ENCODE data around the gene ELAVL2. TPM values are rescaled to one million over a fixed set of nuclear protein-coding genes. Genes with fewer than 3 reads are reported as not detected.

ELAVL2 gene
- total RNA-seq, 1 experiment from 2014 or later, result not detected

DNA sequence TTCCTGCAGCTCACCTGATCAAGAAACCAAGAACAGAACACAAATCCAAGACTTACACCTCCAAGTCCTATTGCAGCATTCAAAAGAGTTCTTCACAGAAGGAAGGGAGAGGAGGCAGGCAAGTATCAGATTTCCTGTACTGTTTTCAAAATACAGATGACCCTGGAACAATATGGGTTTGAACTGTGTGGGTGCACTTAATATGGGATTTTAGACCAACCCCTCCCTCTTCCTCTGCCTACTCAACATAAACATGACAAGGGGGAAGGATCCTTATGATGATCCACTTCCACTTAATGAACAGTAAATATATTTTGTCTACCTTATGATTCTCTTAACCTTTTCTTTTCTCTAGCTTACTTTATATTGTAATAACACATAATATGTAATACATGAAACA is 104.6 kb downstream of the ELAVL2 start:
- Histone ChIP-seq H3K36me3 (ENCODE audit: control insufficient read depth, insufficient read depth, low read length) (no peaks in the 10 kb centered on the region), H3K27ac (ENCODE audit: low read length) (no peak overlapping the region), H3K4me1 (ENCODE audit: control insufficient read depth, insufficient read depth, low read length) (no peaks in the 10 kb centered on the region), H3K4me3 (ENCODE audit: low read depth in 2 of 2, low read length in 2 of 2) (no peak overlapping the region), H3K27me3 (ENCODE audit: control insufficient read depth, insufficient read depth, low read length) (no peaks in the 10 kb centered on the region), H3K9me3 (ENCODE audit: control insufficient read depth, insufficient read depth, low read depth, low read length) (no peaks in the 10 kb centered on the region)
- ATAC-seq (no peak), DNase-seq (ENCODE audit: low read depth, low spot score) (no peak)
- in situ Hi-C loops (cut with HindIII; ENCODE audit: low pct_unique_long_range_greater_than_20kb, low sequenced_read_pairs) (no loop called here), intact Hi-C loops (cut with micrococcal nuclease; ENCODE audit: unreplicated experiment) (no loop called here)
- TF ChIP-seq, protein P1, sequence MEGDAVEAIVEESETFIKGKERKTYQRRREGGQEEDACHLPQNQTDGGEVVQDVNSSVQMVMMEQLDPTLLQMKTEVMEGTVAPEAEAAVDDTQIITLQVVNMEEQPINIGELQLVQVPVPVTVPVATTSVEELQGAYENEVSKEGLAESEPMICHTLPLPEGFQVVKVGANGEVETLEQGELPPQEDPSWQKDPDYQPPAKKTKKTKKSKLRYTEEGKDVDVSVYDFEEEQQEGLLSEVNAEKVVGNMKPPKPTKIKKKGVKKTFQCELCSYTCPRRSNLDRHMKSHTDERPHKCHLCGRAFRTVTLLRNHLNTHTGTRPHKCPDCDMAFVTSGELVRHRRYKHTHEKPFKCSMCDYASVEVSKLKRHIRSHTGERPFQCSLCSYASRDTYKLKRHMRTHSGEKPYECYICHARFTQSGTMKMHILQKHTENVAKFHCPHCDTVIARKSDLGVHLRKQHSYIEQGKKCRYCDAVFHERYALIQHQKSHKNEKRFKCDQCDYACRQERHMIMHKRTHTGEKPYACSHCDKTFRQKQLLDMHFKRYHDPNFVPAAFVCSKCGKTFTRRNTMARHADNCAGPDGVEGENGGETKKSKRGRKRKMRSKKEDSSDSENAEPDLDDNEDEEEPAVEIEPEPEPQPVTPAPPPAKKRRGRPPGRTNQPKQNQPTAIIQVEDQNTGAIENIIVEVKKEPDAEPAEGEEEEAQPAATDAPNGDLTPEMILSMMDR (IDR thresholded peaks at IDR 0.05), result no peak
- TF ChIP-seq, protein P2, sequence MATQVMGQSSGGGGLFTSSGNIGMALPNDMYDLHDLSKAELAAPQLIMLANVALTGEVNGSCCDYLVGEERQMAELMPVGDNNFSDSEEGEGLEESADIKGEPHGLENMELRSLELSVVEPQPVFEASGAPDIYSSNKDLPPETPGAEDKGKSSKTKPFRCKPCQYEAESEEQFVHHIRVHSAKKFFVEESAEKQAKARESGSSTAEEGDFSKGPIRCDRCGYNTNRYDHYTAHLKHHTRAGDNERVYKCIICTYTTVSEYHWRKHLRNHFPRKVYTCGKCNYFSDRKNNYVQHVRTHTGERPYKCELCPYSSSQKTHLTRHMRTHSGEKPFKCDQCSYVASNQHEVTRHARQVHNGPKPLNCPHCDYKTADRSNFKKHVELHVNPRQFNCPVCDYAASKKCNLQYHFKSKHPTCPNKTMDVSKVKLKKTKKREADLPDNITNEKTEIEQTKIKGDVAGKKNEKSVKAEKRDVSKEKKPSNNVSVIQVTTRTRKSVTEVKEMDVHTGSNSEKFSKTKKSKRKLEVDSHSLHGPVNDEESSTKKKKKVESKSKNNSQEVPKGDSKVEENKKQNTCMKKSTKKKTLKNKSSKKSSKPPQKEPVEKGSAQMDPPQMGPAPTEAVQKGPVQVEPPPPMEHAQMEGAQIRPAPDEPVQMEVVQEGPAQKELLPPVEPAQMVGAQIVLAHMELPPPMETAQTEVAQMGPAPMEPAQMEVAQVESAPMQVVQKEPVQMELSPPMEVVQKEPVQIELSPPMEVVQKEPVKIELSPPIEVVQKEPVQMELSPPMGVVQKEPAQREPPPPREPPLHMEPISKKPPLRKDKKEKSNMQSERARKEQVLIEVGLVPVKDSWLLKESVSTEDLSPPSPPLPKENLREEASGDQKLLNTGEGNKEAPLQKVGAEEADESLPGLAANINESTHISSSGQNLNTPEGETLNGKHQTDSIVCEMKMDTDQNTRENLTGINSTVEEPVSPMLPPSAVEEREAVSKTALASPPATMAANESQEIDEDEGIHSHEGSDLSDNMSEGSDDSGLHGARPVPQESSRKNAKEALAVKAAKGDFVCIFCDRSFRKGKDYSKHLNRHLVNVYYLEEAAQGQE (IDR thresholded peaks at IDR 0.05; ENCODE audit: insufficient read depth in 1 of 2, low read depth in 2 of 2, low read length in 1 of 2), result no peak
- no peak for TF ChIP-seq TCF7L2 (IDR thresholded peaks at IDR 0.05; ENCODE audit: low read depth, low read length)
- TF ChIP-seq SIN3A (IDR thresholded peaks at IDR 0.05; ENCODE audit: borderline replicate concordance, insufficient read depth, low read depth, low read length), result no peak
- no peak for TF ChIP-seq POLR2AphosphoS5 (IDR thresholded peaks at IDR 0.05; ENCODE audit: low read depth, low read length)
- ChIA-PET CTCF (no interaction called here), POLR2A (no interaction called here)
- BruUV-seq (replicated peaks), result no TSS peak

DNA sequence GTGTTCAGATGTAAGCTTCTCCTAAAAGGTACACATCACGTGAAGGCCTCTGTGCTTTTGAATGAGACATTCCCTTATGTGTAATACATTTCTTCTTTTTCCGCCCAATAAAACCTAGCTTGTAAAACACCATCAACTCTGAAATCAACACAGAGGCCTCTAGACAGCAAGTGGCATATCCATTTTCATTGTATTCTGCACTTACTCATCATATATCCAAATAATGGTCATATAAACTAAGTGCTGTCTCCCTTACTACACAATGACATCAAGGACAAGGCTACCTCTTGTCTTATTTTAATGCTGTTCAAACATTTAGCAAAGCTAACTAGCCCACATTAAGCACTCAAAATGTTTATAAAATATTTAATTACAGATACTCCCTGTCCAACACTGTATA is 108.5 kb downstream of the ELAVL2 start:
- in situ Hi-C loops (cut with HindIII; ENCODE audit: low pct_unique_long_range_greater_than_20kb, low sequenced_read_pairs), result no loop called here
- no TSS peak for BruUV-seq (replicated peaks)
- CTCF ChIA-PET, result no interaction called here
- intact Hi-C loops (cut with micrococcal nuclease; ENCODE audit: unreplicated experiment), result no loop called here
- no peaks in the 10 kb centered on the region for H3K36me3 ChIP-seq (ENCODE audit: control insufficient read depth, insufficient read depth, low read length)
- H3K4me1 ChIP-seq (ENCODE audit: control insufficient read depth, insufficient read depth, low read length), result no peaks in the 10 kb centered on the region
- POLR2A ChIA-PET, result no interaction called here
- H3K27me3 ChIP-seq (ENCODE audit: control insufficient read depth, insufficient read depth, low read length), result no peaks in the 10 kb centered on the region
- H3K9me3 ChIP-seq (ENCODE audit: control insufficient read depth, insufficient read depth, low read depth, low read length), result no peaks in the 10 kb centered on the region
- no peak overlapping the region for H3K4me3 ChIP-seq (ENCODE audit: low read depth in 2 of 2, low read length in 2 of 2)
- ATAC-seq, result no peak
- TF ChIP-seq SIN3A (IDR thresholded peaks at IDR 0.05; ENCODE audit: borderline replicate concordance, insufficient read depth, low read depth, low read length) (no peak), POLR2AphosphoS5 (IDR thresholded peaks at IDR 0.05; ENCODE audit: low read depth, low read length) (no peak), TCF7L2 (IDR thresholded peaks at IDR 0.05; ENCODE audit: low read depth, low read length) (no peak)
- TF ChIP-seq, protein P1 (IDR thresholded peaks at IDR 0.05), result no peak
- TF ChIP-seq, protein P2 (IDR thresholded peaks at IDR 0.05; ENCODE audit: insufficient read depth in 1 of 2, low read depth in 2 of 2, low read length in 1 of 2), result no peak
- H3K27ac ChIP-seq (ENCODE audit: low read length), result no peak overlapping the region
- DNase-seq (ENCODE audit: low read depth, low spot score), result no peak

All from Panc1 (cell line).